GM23338 (cell line): ENCODE results near the gene RSPH1. TPM values are rescaled to one million over a fixed set of nuclear protein-coding genes. Genes with fewer than 3 reads are reported as not detected.

ENCODE experiments used
- ATAC-seq: fragments of 200-7000 bp; cut with Tn5 transposase; 3 replicates; pipeline ENCODE4 v1.9.1; 2020
- DNase-seq: peaks from one replicate; pipeline ENCODE4 v3.0.0-alpha.2; 2015; ENCODE audit warnings: low spot score
- H2AFZ ChIP-seq: fragments of 200-600 bp; sonication (generic); 2 replicates; pipeline ENCODE4 v1.8.0; 2016; ENCODE audit warnings: antibody characterized with exemption, mild to moderate bottlenecking, moderate library complexity
- H3F3A ChIP-seq: fragments of 200-600 bp; sonication (generic); replicated peaks from 2 replicates; pipeline ENCODE4 v1.8.0; 2017; ENCODE audit warnings: antibody characterized with exemption, mixed run types, low read depth
- H3K27ac ChIP-seq: fragments of 200-600 bp; sonication (generic); 2 replicates; pipeline ENCODE4 v1.6.1; 2016; ENCODE audit warnings: low read depth
- H3K27me3 ChIP-seq: fragments of 200-600 bp; sonication (generic); 2 replicates; pipeline ENCODE4 v1.8.0; 2016; ENCODE audit warnings: mild to moderate bottlenecking, mixed run types, moderate library complexity; ENCODE audit not compliant: insufficient read depth
- H3K36me3 ChIP-seq: fragments of 200-600 bp; sonication (generic); 2 replicates; pipeline ENCODE4 v1.8.0; 2016; ENCODE audit warnings: mild to moderate bottlenecking; ENCODE audit not compliant: insufficient read depth
- H3K4me1 ChIP-seq: fragments of 200-600 bp; sonication (generic); 2 replicates; pipeline ENCODE4 v1.8.0; 2016; ENCODE audit warnings: mild to moderate bottlenecking, moderate library complexity; ENCODE audit not compliant: insufficient read depth
- H3K4me2 ChIP-seq: fragments of 200-600 bp; sonication (generic); 2 replicates; pipeline ENCODE4 v1.7.1; 2017; ENCODE audit warnings: mixed run types
- H3K4me3 ChIP-seq: fragments of 200-600 bp; sonication (generic); 2 replicates; pipeline ENCODE4 v1.6.1; 2016; ENCODE audit warnings: mixed run types
- H3K79me2 ChIP-seq: fragments of 200-600 bp; sonication (generic); replicated peaks from 2 replicates; pipeline ENCODE4 v1.8.0; 2017; ENCODE audit warnings: mild to moderate bottlenecking; ENCODE audit not compliant: insufficient read depth
- H3K9me2 ChIP-seq: fragments of 200-600 bp; sonication (generic); 2 replicates; pipeline ENCODE4 v1.8.0; 2017; ENCODE audit not compliant: insufficient read depth
- H4K20me1 ChIP-seq: fragments of 200-600 bp; sonication (generic); replicated peaks from 2 replicates; pipeline ENCODE4 v1.8.0; 2017; ENCODE audit warnings: mild to moderate bottlenecking; ENCODE audit not compliant: insufficient read depth
- H3K27ac Mint-ChIP-seq: 2 replicates; pipeline ENCODE4 v1.8.0; 2020; ENCODE audit warnings: inconsistent platforms, mild to moderate bottlenecking, moderate library complexity, mixed read lengths
- H3K27me3 Mint-ChIP-seq: 3 replicates; pipeline ENCODE4 v1.8.0; 2022; ENCODE audit warnings: low read depth, mild to moderate bottlenecking, moderate library complexity, mixed read lengths, inconsistent platforms; ENCODE audit not compliant: insufficient read depth, poor library complexity
- H3K36me3 Mint-ChIP-seq: 3 replicates; pipeline ENCODE4 v1.8.0; 2021; ENCODE audit warnings: low read depth, mild to moderate bottlenecking, inconsistent platforms, moderate library complexity, mixed read lengths
- H3K4me1 Mint-ChIP-seq: 3 replicates; pipeline ENCODE4 v1.8.0; 2020; ENCODE audit warnings: mild to moderate bottlenecking, inconsistent platforms, mixed read lengths
- H3K4me3 Mint-ChIP-seq: 3 replicates; pipeline ENCODE4 v1.8.0; 2021; ENCODE audit warnings: moderate library complexity, mild to moderate bottlenecking, inconsistent platforms, mixed read lengths
- H3K9me3 Mint-ChIP-seq: 3 replicates; pipeline ENCODE4 v1.8.0; 2020; ENCODE audit warnings: moderate library complexity, mild to moderate bottlenecking, inconsistent platforms, mixed read lengths
- CREB1 ChIP-seq: fragments of 250-450 bp; sonication (Bioruptor Pico); IDR thresholded peaks from 2 replicates; pipeline ENCODE4 v1.5.0; 2020; ENCODE audit warnings: low read depth, mild to moderate bottlenecking, moderate library complexity
- ETS1 ChIP-seq: IDR thresholded peaks from 2 replicates; pipeline ENCODE4 v1.6.1; 2016; ENCODE audit warnings: antibody characterized with exemption
- EZH2 ChIP-seq: fragments of 200-600 bp; sonication (generic); IDR thresholded peaks from one replicate; pipeline ENCODE4 v1.8.0; 2017; ENCODE audit warnings: antibody characterized with exemption, mild to moderate bottlenecking, low read depth; ENCODE audit not compliant: unreplicated experiment
- EZH2phosphoT487 ChIP-seq: fragments of 200-600 bp; sonication (generic); IDR thresholded peaks from one replicate; pipeline ENCODE4 v1.8.1; 2018; ENCODE audit warnings: antibody characterized with exemption; ENCODE audit not compliant: unreplicated experiment
- JUNB ChIP-seq: IDR thresholded peaks from one replicate; pipeline ENCODE4 v1.6.1; 2016; ENCODE audit warnings: antibody characterized with exemption; ENCODE audit not compliant: unreplicated experiment
- NANOG ChIP-seq: IDR thresholded peaks from 2 replicates; pipeline ENCODE4 v1.6.1; 2016; ENCODE audit warnings: antibody characterized with exemption, borderline replicate concordance
- POLR2AphosphoS5 ChIP-seq: IDR thresholded peaks from 2 replicates; pipeline ENCODE4 v1.6.1; 2016; ENCODE audit warnings: antibody characterized with exemption, low read depth
- STAT1 ChIP-seq: IDR thresholded peaks from one replicate; pipeline ENCODE4 v1.6.1; 2016; ENCODE audit warnings: antibody characterized with exemption; ENCODE audit not compliant: unreplicated experiment
- ZNF114 ChIP-seq: fragments of 250-450 bp; sonication (Bioruptor Pico); IDR thresholded peaks from 2 replicates; pipeline ENCODE4 v1.5.0; 2020; ENCODE audit warnings: mild to moderate bottlenecking, moderate library complexity
- ZNF331 ChIP-seq: fragments of 250-450 bp; sonication (Bioruptor Pico); IDR thresholded peaks from 2 replicates; pipeline ENCODE4 v1.5.0; 2020; ENCODE audit warnings: low read depth, mild to moderate bottlenecking, moderate library complexity
- polyA plus RNA-seq: library from polyadenylated mRNA; unstranded; fragments of >200 nt; fragmentation: Nextera tagmentation; extraction: Ambion mirVana; gene quantifications from 2 replicates; pipeline ENCODE4 v1.2.1, GENCODE V29; 2016
- total RNA-seq: library from RNA; depleted of rRNA; stranded (reverse); fragments of >200 nt; shearing (Covaris generic); gene quantifications from 2 replicates; pipeline ENCODE4 v1.2.3, GENCODE V29; 2014
- TF ChIP-seq, protein P1 (sequence below), 2 experiments: fragments of 200-600 bp in 1 of 2; sonication (generic) in 1 of 2; conservative IDR thresholded peaks; 2 replicates each; pipeline versions ENCODE4 v1.5.1 to v1.6.1; 2016 to 2017; ENCODE audit warnings: antibody characterized with exemption in 2 of 2, low read depth in 2 of 2, mild to moderate bottlenecking in 2 of 2, moderate library complexity in 1 of 2
- TF ChIP-seq, protein P2 (sequence below): fragments of 250-450 bp; sonication (Bioruptor Pico); IDR thresholded peaks from 2 replicates; pipeline ENCODE4 v1.5.0; 2020; ENCODE audit warnings: mild to moderate bottlenecking, moderate library complexity
- TF ChIP-seq, protein P3 (sequence below): IDR thresholded peaks from one replicate; pipeline ENCODE4 v1.6.1; 2018; ENCODE audit warnings: antibody characterized with exemption; ENCODE audit not compliant: unreplicated experiment

The RSPH1 gene
- total and polyA plus RNA-seq, 2 experiments from 2014 or later, result 0.23 TPM; not detected in 1

DNA sequence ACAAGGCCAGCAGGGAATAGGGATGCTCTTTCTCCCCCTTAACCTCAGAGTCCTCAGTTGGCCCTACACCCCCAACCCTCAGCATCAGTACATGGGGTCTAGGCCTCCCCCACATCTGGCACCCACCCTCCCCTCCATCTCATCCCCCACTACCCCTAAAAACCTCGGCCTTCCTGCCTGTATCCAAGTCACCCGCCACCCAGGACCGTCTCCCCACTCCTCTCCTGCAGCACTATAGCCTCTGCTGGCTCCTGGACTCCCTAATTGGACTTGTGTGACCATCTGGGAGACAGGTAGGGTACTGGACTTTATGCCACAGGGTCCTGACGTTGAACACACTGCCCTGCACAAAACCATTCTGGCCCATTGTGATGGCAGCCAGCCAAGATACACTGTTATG, 6.0 kb downstream of the RSPH1 start:
- Histone ChIP-seq H3K79me2 (no peaks in the 10 kb centered on the region), H3K4me2 (no peak overlapping the region), H2AFZ (no peak overlapping the region), H3F3A (no peaks in the 10 kb centered on the region), H3K36me3 (no peaks in the 10 kb centered on the region), H3K27ac (no peak overlapping the region), H3K4me1 (no peaks in the 10 kb centered on the region), H3K4me3 (no peak overlapping the region), H4K20me1 (no peaks in the 10 kb centered on the region), H3K27me3 (no peaks in the 10 kb centered on the region), H3K9me2 (peaks cover 19% of the 10 kb centered on the region; the same call in 1 of the 2 replicates)
- ATAC-seq (no peak), DNase-seq (no peak)
- H3K9me3 Mint-ChIP-seq, result no peaks in the 10 kb centered on the region
- H3K36me3 Mint-ChIP-seq, result no peaks in the 10 kb centered on the region
- no peak for TF ChIP-seq POLR2AphosphoS5
- TF ChIP-seq, protein P1, sequence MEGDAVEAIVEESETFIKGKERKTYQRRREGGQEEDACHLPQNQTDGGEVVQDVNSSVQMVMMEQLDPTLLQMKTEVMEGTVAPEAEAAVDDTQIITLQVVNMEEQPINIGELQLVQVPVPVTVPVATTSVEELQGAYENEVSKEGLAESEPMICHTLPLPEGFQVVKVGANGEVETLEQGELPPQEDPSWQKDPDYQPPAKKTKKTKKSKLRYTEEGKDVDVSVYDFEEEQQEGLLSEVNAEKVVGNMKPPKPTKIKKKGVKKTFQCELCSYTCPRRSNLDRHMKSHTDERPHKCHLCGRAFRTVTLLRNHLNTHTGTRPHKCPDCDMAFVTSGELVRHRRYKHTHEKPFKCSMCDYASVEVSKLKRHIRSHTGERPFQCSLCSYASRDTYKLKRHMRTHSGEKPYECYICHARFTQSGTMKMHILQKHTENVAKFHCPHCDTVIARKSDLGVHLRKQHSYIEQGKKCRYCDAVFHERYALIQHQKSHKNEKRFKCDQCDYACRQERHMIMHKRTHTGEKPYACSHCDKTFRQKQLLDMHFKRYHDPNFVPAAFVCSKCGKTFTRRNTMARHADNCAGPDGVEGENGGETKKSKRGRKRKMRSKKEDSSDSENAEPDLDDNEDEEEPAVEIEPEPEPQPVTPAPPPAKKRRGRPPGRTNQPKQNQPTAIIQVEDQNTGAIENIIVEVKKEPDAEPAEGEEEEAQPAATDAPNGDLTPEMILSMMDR (conservative IDR thresholded peaks at IDR 0.05; ENCODE audit: low read depth in 2 of 2), result no peak
- TF ChIP-seq EZH2phosphoT487, result no peak
- TF ChIP-seq EZH2, result no peak
- TF ChIP-seq, protein P2, sequence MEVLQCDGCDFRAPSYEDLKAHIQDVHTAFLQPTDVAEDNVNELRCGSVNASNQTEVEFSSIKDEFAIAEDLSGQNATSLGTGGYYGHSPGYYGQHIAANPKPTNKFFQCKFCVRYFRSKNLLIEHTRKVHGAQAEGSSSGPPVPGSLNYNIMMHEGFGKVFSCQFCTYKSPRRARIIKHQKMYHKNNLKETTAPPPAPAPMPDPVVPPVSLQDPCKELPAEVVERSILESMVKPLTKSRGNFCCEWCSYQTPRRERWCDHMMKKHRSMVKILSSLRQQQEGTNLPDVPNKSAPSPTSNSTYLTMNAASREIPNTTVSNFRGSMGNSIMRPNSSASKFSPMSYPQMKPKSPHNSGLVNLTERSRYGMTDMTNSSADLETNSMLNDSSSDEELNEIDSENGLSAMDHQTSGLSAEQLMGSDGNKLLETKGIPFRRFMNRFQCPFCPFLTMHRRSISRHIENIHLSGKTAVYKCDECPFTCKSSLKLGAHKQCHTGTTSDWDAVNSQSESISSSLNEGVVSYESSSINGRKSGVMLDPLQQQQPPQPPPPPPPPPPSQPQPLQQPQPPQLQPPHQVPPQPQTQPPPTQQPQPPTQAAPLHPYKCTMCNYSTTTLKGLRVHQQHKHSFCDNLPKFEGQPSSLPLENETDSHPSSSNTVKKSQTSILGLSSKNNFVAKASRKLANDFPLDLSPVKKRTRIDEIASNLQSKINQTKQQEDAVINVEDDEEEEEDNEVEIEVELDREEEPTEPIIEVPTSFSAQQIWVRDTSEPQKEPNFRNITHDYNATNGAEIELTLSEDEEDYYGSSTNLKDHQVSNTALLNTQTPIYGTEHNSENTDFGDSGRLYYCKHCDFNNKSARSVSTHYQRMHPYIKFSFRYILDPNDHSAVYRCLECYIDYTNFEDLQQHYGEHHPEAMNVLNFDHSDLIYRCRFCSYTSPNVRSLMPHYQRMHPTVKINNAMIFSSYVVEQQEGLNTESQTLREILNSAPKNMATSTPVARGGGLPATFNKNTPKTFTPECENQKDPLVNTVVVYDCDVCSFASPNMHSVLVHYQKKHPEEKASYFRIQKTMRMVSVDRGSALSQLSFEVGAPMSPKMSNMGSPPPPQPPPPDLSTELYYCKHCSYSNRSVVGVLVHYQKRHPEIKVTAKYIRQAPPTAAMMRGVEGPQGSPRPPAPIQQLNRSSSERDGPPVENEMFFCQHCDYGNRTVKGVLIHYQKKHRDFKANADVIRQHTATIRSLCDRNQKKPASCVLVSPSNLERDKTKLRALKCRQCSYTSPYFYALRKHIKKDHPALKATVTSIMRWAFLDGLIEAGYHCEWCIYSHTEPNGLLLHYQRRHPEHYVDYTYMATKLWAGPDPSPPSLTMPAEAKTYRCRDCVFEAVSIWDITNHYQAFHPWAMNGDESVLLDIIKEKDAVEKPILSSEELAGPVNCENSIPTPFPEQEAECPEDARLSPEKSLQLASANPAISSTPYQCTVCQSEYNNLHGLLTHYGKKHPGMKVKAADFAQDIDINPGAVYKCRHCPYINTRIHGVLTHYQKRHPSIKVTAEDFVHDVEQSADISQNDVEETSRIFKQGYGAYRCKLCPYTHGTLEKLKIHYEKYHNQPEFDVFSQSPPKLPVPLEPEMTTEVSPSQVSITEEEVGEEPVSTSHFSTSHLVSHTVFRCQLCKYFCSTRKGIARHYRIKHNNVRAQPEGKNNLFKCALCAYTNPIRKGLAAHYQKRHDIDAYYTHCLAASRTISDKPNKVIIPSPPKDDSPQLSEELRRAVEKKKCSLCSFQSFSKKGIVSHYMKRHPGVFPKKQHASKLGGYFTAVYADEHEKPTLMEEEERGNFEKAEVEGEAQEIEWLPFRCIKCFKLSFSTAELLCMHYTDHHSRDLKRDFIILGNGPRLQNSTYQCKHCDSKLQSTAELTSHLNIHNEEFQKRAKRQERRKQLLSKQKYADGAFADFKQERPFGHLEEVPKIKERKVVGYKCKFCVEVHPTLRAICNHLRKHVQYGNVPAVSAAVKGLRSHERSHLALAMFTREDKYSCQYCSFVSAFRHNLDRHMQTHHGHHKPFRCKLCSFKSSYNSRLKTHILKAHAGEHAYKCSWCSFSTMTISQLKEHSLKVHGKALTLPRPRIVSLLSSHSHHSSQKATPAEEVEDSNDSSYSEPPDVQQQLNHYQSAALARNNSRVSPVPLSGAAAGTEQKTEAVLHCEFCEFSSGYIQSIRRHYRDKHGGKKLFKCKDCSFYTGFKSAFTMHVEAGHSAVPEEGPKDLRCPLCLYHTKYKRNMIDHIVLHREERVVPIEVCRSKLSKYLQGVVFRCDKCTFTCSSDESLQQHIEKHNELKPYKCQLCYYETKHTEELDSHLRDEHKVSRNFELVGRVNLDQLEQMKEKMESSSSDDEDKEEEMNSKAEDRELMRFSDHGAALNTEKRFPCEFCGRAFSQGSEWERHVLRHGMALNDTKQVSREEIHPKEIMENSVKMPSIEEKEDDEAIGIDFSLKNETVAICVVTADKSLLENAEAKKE, result no peak
- no peak for TF ChIP-seq JUNB
- no peak for TF ChIP-seq ZNF331 (CRISPR knock-in tag)
- TF ChIP-seq NANOG, result no peak
- TF ChIP-seq STAT1, result no peak
- TF ChIP-seq, protein P3, sequence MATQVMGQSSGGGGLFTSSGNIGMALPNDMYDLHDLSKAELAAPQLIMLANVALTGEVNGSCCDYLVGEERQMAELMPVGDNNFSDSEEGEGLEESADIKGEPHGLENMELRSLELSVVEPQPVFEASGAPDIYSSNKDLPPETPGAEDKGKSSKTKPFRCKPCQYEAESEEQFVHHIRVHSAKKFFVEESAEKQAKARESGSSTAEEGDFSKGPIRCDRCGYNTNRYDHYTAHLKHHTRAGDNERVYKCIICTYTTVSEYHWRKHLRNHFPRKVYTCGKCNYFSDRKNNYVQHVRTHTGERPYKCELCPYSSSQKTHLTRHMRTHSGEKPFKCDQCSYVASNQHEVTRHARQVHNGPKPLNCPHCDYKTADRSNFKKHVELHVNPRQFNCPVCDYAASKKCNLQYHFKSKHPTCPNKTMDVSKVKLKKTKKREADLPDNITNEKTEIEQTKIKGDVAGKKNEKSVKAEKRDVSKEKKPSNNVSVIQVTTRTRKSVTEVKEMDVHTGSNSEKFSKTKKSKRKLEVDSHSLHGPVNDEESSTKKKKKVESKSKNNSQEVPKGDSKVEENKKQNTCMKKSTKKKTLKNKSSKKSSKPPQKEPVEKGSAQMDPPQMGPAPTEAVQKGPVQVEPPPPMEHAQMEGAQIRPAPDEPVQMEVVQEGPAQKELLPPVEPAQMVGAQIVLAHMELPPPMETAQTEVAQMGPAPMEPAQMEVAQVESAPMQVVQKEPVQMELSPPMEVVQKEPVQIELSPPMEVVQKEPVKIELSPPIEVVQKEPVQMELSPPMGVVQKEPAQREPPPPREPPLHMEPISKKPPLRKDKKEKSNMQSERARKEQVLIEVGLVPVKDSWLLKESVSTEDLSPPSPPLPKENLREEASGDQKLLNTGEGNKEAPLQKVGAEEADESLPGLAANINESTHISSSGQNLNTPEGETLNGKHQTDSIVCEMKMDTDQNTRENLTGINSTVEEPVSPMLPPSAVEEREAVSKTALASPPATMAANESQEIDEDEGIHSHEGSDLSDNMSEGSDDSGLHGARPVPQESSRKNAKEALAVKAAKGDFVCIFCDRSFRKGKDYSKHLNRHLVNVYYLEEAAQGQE, result no peak
- TF ChIP-seq ETS1, result no peak
- no peak for TF ChIP-seq CREB1 (CRISPR knock-in tag)
- no peak for TF ChIP-seq ZNF114 (CRISPR knock-in tag)
- peaks cover 8% of the 10 kb centered on the region for H3K27me3 Mint-ChIP-seq
- H3K4me3 Mint-ChIP-seq, result no peak overlapping the region
- H3K4me1 Mint-ChIP-seq, result peaks cover 8% of the 10 kb centered on the region
- no peak overlapping the region for H3K27ac Mint-ChIP-seq
